HepG2 (cell line): ENCODE data around the gene ABHD17C.

Experiments used
- CBFB ChIP-seq: sonication (generic); formaldehyde crosslinking; IDR thresholded peaks from 2 replicates; pipeline ENCODE4 v1.4.0; 2020; ENCODE audit warnings: missing genetic modification reagents
- CBX1 ChIP-seq: IDR thresholded peaks from one replicate; pipeline ENCODE4 v1.6.1; 2016; ENCODE audit warnings: antibody characterized with exemption, low read depth
- CTCF ChIP-seq: sonication (generic); formaldehyde crosslinking; IDR thresholded peaks from 2 replicates; pipeline ENCODE4 v1.5.0; 2020; ENCODE audit warnings: mild to moderate bottlenecking, missing genetic modification reagents, moderate library complexity
- GFI1 ChIP-seq: sonication (generic); formaldehyde crosslinking; IDR thresholded peaks from 2 replicates; pipeline ENCODE4 v1.5.0; 2020; ENCODE audit warnings: missing genetic modification reagents, mild to moderate bottlenecking, borderline replicate concordance
- NFYB ChIP-seq: sonication (generic); formaldehyde crosslinking; IDR thresholded peaks from 2 replicates; pipeline ENCODE4 v1.4.0; 2020; ENCODE audit warnings: missing genetic modification reagents
- TAF1 ChIP-seq: sonication (generic); formaldehyde crosslinking; IDR thresholded peaks from 2 replicates; pipeline ENCODE4 v1.4.0; 2020; ENCODE audit warnings: missing genetic modification reagents
- TFAP4 ChIP-seq: sonication (generic); IDR thresholded peaks from 2 replicates; pipeline ENCODE4 v1.6.1; 2016; ENCODE audit warnings: low read depth, borderline replicate concordance
- ZNF232 ChIP-seq: sonication (generic); formaldehyde crosslinking; IDR thresholded peaks from 2 replicates; pipeline ENCODE4 v1.4.0; 2020; ENCODE audit warnings: missing genetic modification reagents, borderline replicate concordance
- ZNF3 ChIP-seq: IDR thresholded peaks from 2 replicates; pipeline ENCODE4 v1.7.0; 2017; ENCODE audit warnings: inconsistent platforms

- TF ChIP-seq TFAP4: no peak
- no peak for TF ChIP-seq ZNF232 (CRISPR knock-in tag)
- no peak for TF ChIP-seq NFYB (CRISPR knock-in tag)
- no peak for TF ChIP-seq CBX1
- TF ChIP-seq CTCF (CRISPR knock-in tag): no peak
- TF ChIP-seq TAF1 (CRISPR knock-in tag): no peak
- no peak for TF ChIP-seq ZNF3 (CRISPR knock-in tag)
- TF ChIP-seq CBFB: no peak
- TF ChIP-seq GFI1 (CRISPR knock-in tag): no peak
Observed at GRCh38 chr15:80789296-80789695, 94.2 kb downstream of the ABHD17C start.
